Measurements from ENCODE around the gene DISP2.

DNA sequence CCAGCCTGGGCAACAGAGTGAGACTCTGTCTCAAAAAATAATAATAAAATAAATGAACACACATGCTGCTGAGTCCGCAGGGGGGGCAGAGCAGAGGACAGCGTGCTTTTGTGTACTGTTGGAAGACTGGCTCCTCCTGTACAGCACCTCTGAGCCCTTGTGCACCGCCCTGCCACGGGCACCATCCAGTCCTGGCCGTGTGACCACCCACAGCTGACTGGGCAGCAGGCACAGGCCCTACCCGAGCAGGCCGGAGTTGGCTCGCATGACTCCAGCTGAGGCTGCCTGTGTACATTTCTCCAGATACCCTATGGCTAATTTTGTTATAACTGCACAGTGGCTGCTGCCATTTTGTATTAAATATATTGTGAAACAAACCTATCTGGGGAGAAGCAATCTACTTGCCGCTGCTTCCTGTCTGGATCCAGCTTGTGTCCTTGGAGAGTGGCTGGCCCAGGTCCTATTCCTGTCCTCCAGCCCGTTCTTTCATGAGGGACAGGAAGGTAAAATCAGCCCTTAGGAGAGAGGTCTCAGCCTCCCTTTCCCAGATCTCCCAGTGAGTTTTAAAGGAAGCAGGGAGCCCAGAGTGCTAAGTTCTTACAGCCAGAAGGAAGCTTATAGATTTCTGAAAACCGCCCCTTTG, 62.2 kb downstream of the DISP2 start:
- TF ChIP-seq, protein P1, sequence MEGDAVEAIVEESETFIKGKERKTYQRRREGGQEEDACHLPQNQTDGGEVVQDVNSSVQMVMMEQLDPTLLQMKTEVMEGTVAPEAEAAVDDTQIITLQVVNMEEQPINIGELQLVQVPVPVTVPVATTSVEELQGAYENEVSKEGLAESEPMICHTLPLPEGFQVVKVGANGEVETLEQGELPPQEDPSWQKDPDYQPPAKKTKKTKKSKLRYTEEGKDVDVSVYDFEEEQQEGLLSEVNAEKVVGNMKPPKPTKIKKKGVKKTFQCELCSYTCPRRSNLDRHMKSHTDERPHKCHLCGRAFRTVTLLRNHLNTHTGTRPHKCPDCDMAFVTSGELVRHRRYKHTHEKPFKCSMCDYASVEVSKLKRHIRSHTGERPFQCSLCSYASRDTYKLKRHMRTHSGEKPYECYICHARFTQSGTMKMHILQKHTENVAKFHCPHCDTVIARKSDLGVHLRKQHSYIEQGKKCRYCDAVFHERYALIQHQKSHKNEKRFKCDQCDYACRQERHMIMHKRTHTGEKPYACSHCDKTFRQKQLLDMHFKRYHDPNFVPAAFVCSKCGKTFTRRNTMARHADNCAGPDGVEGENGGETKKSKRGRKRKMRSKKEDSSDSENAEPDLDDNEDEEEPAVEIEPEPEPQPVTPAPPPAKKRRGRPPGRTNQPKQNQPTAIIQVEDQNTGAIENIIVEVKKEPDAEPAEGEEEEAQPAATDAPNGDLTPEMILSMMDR (conservative IDR thresholded peaks at IDR 0.05; ENCODE audit: low read depth, low read length): no peak
- no peak for TF ChIP-seq EZH2 (IDR thresholded peaks at IDR 0.05; ENCODE audit: borderline replicate concordance, low read depth, low read length, poor library complexity, severe bottlenecking)

All from A673 (cell line).